Nasal cavity respiratory epithelium epithelial cell of viscerocranial mucosa (primary cell): ENCODE data around the gene PNPLA5. TPM values are rescaled to one million over a fixed set of nuclear protein-coding genes. Genes with fewer than 3 reads are reported as not detected.

Experiments
- total RNA-seq: library from RNA; depleted of rRNA; stranded (reverse); fragments of >200 nt; gene quantifications from 2 replicates; pipeline ENCODE4 v1.2.3, GENCODE V29; 2014

Gene PNPLA5
- not detected in 2 replicates for total RNA-seq

DNA sequence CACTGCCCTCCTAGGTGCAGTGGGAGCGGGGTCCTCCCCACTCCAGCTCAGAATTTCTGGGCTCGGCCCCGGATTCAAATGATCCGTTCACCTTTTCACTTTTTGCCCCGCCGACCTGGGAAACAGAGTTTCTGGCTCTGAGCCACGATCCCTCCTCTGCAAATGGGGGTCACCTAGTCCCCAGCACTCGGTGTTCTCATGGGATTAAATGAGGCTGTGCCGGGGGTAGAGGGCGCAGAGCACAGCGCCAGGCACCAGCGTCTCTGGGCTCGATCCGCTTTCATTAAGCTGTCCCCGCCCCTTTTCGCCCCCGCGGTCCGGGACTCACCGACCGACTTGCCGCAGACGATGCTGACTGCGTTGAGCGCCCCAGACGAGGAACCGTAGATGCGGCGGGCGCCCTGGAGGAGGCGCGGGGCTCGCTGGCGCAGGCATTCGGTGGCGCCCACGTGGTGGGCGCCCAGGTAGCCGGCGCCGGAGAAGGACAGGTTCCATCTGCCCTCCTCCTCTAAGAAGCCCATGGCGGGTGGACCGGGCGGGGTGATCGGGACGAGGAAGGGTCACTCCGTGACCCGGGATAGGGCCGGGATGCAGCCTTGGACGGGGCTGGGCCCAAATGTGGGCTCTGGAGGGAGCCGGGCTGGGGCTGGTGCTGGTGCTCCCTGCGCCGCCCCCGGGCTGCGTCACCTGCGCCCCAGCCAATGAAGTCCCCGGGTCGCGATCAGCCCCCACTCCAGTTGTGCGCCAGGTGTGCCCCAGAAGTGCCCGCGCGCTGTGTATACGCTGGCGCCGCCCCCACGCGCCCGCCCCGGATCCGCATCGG lies at the start of gene PNPLA5:
Gene PNPLA5 (minus strand): TSS at position 654 of the 823 bp plus-strand sequence. CDS start 133 bp downstream, at position 521.

GRCh38 chr22:43923631-43924464 lies 32.0 kb upstream of the PNPLA5 start, which contains the start of gene PNPLA3:
PNPLA3 (plus strand) TSS chr22:43923805; CDS start chr22:43923912, 107 bp downstream.

GRCh38 chr22:43862074-43862881 lies 29.5 kb downstream of the PNPLA5 start, which contains the start of gene SULT4A1:
SULT4A1 (minus strand) TSS chr22:43862513; CDS start chr22:43862382, 131 bp downstream.

Other genes starting within 250 kb of the PNPLA5 start
- gene EFCAB6, start 79.7 kb downstream of the PNPLA5 start, total RNA-seq: 0.68 and 1.6 TPM in 2 replicates
- under 0.01 and 0.50 TPM in 2 replicates for gene SULT4A1, start 29.5 kb downstream of the PNPLA5 start, total RNA-seq
- 2.7 and 3.5 TPM in 2 replicates for gene PNPLA3, start 31.8 kb upstream of the PNPLA5 start, total RNA-seq
- 35.9 and 38.0 TPM in 2 replicates for gene SAMM50, start 63.4 kb upstream of the PNPLA5 start, total RNA-seq
- 2.4 and 17.9 TPM in 2 replicates for gene PARVB, start 132.3 kb upstream of the PNPLA5 start, total RNA-seq